NCI-H2029 (cell line): ENCODE results near the gene MYO3B.

Experiments used
- DNase-seq: peaks from one replicate; lab custom pipeline; 2025; lab: John Stamatoyannopoulos, UW

The MYO3B gene

DNA sequence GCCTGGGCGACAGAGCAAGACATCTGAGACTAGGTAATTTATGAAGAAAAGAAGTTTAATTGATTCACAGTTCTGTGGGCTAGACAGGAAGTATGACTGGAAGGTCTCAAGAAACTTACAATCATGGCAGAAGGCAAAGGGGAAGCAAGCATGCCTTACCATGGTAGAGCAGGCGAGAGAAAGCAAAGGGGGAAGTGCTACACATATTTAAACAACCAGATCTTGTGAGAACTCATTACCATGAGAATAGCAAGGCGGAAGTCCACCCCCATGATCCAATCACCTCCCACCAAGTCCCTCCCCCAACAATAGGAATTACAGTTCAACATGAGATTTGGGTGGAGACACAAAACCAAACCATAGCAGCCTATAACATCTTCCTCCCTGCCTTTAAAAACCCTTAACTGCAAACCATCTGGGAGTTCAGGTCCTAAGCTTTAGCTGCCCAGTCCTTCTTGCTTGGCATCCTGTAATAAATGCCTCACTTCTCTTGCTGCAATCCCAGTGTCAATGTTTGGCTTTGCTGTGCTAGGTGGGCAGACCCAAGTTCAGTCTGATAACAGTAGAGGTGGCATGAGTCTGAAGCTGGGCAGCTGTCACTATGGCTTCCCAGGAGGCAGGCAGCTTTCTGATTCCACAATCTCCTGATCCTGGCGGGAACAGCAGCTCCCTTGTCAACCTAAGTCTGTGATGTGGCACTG, 526.0 kb downstream of the MYO3B start:
- DNase-seq = no peak
